ENCODE data around the gene SGCA. TPM values are rescaled to one million over a fixed set of nuclear protein-coding genes. Genes with fewer than 3 reads are reported as not detected.

Gene SGCA
- total RNA-seq, 4 donors from 2014 or later = 58.1 to 145 (median 93.4) TPM

DNA sequence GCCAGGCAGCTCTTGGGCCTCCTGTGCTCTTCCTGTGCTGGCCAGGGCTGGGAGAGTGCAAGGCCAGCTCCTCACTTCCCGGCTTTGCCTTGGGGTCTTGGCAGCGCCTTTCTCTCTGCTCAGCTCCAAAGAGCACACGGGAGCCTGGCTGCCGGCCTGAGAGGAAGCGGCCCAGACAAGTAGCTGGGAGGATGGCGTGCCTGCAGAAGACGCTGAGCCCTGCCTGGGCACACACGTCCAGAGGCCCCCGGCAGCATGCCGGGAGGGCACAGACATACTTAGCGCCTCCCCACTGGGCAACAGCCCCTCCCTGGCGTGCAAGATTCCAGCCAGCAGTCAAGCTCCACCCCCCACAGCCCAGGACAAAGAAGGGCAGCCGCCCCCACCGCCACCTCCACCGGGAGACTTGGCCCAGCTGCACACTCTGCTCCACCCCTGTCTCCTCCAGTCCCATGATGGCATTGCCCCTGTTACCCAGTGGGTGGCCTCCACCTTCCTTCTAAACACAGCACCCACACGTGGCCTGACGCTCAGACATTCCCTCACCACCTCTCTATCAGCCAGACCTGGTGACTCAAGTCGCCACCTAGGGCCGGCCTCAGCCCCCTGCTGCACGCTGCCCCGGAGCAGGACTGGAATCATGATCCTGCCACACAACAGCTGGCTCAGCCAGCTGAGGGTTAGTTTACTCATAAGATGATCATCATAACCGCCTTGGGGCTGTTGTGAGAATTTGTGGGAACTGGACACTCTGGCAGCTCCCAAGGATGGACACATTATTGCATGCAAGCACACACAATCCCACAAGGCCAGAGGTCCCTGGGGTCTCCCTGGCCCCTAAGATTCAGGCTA lies 12.4 kb downstream of the SGCA start:
- no peaks in the 10 kb centered on the region for H3K27me3 ChIP-seq
- peaks cover 0 to 67% (median 34%) of the 10 kb centered on the region in 3 donors for H3K4me1 ChIP-seq
- TF ChIP-seq POLR2A (IDR thresholded peaks at IDR 0.05) (peak; percentile 18 to 24), EP300 (IDR thresholded peaks at IDR 0.05) (no peak), POLR2AphosphoS5 (IDR thresholded peaks at IDR 0.05) (peak; percentile 72)
- TF ChIP-seq, protein P1, sequence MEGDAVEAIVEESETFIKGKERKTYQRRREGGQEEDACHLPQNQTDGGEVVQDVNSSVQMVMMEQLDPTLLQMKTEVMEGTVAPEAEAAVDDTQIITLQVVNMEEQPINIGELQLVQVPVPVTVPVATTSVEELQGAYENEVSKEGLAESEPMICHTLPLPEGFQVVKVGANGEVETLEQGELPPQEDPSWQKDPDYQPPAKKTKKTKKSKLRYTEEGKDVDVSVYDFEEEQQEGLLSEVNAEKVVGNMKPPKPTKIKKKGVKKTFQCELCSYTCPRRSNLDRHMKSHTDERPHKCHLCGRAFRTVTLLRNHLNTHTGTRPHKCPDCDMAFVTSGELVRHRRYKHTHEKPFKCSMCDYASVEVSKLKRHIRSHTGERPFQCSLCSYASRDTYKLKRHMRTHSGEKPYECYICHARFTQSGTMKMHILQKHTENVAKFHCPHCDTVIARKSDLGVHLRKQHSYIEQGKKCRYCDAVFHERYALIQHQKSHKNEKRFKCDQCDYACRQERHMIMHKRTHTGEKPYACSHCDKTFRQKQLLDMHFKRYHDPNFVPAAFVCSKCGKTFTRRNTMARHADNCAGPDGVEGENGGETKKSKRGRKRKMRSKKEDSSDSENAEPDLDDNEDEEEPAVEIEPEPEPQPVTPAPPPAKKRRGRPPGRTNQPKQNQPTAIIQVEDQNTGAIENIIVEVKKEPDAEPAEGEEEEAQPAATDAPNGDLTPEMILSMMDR (IDR thresholded peaks at IDR 0.05) = peak in 3 of 4 experiments; percentile 61 to 73 (median 61)
- H3K27ac ChIP-seq = peak overlapping the region; percentile 64 to 87 (median 86)
- peaks cover 0 to 4% of the 10 kb centered on the region in 2 donors for H3K36me3 ChIP-seq
- ATAC-seq = peak; percentile 90
- WGBS, 2 donors (ENCODE audit: low coverage in 1 of 2) = 0% methylated on average over 4 of the region's 22 CpGs; no CpG with 5 or more reads in 1 of the 2 donors
- peak overlapping the region in 1 of 2 donors; percentile 6 for H3K4me3 ChIP-seq
- no peaks in the 10 kb centered on the region for H3K9me3 ChIP-seq

DNA sequence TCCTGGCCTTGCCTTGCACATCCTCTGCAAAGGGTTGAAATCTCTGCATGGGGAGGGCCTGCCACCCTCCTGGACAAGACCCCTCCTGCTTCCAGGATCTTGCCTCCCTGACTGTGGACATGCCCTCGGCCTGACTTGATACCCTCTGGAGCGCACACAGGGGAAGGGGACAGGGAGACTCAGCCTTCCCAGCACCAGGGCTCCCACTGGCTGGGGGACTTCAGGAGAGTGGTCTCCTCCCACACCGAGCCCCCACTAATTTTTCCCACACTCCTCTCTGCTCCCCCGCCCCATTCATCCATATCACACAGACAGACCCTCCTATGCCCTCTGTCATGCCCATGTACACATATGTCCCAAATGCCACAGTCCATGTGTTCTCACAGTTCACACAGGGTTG lies 14.3 kb downstream of the SGCA start:
- Histone ChIP-seq H3K36me3 (peaks cover 0 to 3% of the 10 kb centered on the region in 2 donors), H3K9me3 (no peaks in the 10 kb centered on the region), H3K27ac (peak overlapping the region in 2 of 4 donors; percentile 86 to 87), H3K27me3 (no peaks in the 10 kb centered on the region), H3K4me3 (no peak overlapping the region), H3K4me1 (peaks cover 3 to 67% (median 39%) of the 10 kb centered on the region in 3 donors)
- no peak for ATAC-seq
- TF ChIP-seq, protein P1 (IDR thresholded peaks at IDR 0.05) = no peak
- no peak for TF ChIP-seq POLR2AphosphoS5 (IDR thresholded peaks at IDR 0.05)
- TF ChIP-seq POLR2A (IDR thresholded peaks at IDR 0.05) = no peak
- TF ChIP-seq EP300 (IDR thresholded peaks at IDR 0.05) = no peak
- 80 to 100% methylated on average over 2 of the region's 4 CpGs for WGBS, 2 donors (ENCODE audit: low coverage in 1 of 2)

DNA sequence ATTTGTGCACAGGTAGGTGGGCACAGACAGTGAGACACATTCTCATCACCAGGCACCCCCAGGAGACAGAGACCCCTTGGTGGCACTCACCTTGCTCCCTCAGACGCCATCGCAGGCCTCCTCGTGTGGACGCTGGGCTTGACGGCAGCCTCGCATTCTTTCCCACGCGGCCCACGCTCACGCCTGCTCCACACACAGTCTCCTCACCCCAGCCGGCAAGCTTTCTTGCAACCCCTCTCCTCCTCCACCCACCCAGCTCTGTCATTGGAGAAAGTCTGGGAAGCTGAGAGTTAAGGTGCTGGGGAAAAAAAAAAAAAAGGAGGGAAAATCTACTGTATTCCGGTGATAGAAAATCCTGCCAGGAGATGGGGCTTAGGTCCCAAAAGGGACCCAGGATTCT lies 14.8 kb downstream of the SGCA start:
- no peaks in the 10 kb centered on the region for H3K9me3 ChIP-seq
- no peaks in the 10 kb centered on the region for H3K27me3 ChIP-seq
- no peak for ATAC-seq
- H3K27ac ChIP-seq = peak overlapping the region in 2 of 4 donors; percentile 86 to 87
- no peak for TF ChIP-seq EP300 (IDR thresholded peaks at IDR 0.05)
- H3K4me3 ChIP-seq = no peak overlapping the region
- H3K36me3 ChIP-seq = peaks cover 0 to 5% of the 10 kb centered on the region in 2 donors
- 0% methylated on average over 1 of the region's 12 CpGs; no CpG with 5 or more reads in 1 of the 2 donors for WGBS, 2 donors (ENCODE audit: low coverage in 1 of 2)
- H3K4me1 ChIP-seq = peaks cover 3 to 67% (median 40%) of the 10 kb centered on the region in 3 donors

DNA sequence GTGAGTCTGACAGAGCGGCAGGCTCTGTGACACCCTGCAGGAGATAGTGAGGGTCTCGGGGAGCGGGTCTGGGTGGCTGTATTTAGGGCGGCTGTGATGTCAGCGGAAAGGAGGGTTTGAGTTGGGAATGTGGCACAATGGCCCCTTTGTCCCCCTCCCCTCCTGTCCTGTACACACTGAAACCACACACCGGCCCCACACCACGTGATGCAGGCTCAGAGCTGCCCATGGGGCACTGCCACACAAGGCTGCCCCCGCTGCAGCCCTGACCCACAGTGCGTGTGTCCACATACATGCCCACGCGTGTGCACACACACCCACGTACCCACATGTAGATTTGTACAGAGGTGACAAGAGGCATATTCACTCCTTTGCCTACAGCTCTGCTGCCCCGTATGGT lies 15.3 kb downstream of the SGCA start:
- Histone ChIP-seq H3K4me1 (peaks cover 3 to 66% (median 35%) of the 10 kb centered on the region in 3 donors), H3K36me3 (peaks cover 0 to 10% of the 10 kb centered on the region in 2 donors), H3K27ac (peak overlapping the region in 2 of 4 donors; percentile 86 to 87), H3K27me3 (no peaks in the 10 kb centered on the region), H3K4me3 (no peak overlapping the region), H3K9me3 (no peaks in the 10 kb centered on the region)
- ATAC-seq = no peak
- WGBS, 2 donors (ENCODE audit: low coverage in 1 of 2) = 51 to 92% methylated on average over 2 to 3 of the region's 13 CpGs
- TF ChIP-seq EP300 (IDR thresholded peaks at IDR 0.05) (no peak), POLR2AphosphoS5 (IDR thresholded peaks at IDR 0.05) (no peak), POLR2A (IDR thresholded peaks at IDR 0.05) (no peak)
- TF ChIP-seq, protein P1 (IDR thresholded peaks at IDR 0.05) = no peak

DNA sequence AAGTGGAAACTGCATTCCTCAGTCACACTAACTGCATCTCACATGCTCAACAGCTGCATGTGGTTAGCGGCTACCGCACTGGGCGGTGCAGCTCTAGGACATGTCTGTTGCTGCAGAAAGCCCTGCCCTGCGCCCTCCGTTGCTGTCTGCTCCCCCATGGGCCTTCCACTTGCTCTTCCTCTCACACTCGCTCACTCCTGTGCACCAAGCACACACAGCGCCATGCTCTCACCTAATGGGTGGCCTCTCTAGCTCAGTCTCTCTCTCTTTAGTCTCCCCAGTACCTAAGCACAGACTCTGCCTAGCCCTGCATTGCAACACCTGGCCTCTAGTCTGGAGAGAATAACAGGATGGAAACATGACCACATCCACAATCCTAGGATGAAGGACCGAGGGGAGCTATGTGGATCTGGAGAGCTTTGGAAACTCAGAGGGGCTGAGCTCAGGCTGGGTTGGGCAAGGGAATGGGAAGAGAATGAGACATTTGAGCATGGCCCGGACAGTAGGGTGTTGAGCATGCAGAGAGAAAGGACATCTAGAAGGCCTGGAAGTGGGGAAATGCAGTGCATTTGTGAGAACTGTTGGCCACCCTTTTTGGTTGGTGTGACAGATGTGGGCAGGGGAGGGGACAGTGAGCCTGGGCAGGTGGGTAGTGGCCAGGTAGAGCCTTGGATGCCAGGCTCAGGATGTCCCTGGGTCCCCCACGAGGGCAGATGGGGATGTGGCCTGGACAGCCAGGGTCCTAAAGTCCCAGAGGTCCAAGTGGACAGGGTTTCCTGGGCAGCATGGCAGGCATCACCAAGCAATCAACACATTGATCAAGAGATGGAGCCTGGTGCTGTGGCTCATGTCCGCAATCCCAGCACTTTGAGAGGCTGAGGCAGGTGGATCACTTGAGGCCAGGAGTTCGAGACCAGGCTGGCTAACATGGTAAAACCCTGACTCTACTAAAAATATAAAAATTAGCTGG lies 16.1 kb downstream of the SGCA start:
- TF ChIP-seq POLR2AphosphoS5 (IDR thresholded peaks at IDR 0.05) (no peak), EP300 (IDR thresholded peaks at IDR 0.05) (no peak), POLR2A (IDR thresholded peaks at IDR 0.05) (no peak)
- TF ChIP-seq, protein P1 (IDR thresholded peaks at IDR 0.05) = no peak
- Histone ChIP-seq H3K36me3 (peaks cover 0 to 17% of the 10 kb centered on the region in 2 donors), H3K9me3 (no peaks in the 10 kb centered on the region), H3K27me3 (no peaks in the 10 kb centered on the region), H3K27ac (peak overlapping the region in 2 of 4 donors; percentile 86 to 87), H3K4me1 (peaks cover 3 to 66% (median 31%) of the 10 kb centered on the region in 3 donors), H3K4me3 (no peak overlapping the region)
- ATAC-seq = no peak
- WGBS, 2 donors (ENCODE audit: low coverage in 1 of 2) = 76 to 77% methylated on average over 5 to 11 of the region's 12 CpGs
